T-cell (primary cell): ENCODE measurements around the gene TMOD2. TPM values are rescaled to one million over a fixed set of nuclear protein-coding genes. Genes with fewer than 3 reads are reported as not detected.

Experiments used
- ATAC-seq, 4 experiments: fragments of 200-7000 bp in 3 of 4; fragments of 150-1000 bp in 1 of 4; cut with Tn5 transposase; replicated peaks in 1 of 4; 1 replicate in 3 of 4; 2 replicates in 1 of 4; pipeline ENCODE4 v1.10.0; 2021; ENCODE audit warnings: moderate library complexity in 3 of 4, mild to moderate bottlenecking in 2 of 4, moderate number of reproducible peaks in 1 of 4
- CTCF ChIA-PET, 2 donors: fragments of 300-600 bp; sonication (Branson Sonifier 250); formaldehyde crosslinking; loops; one replicate each; lab custom pipeline; 2022; ENCODE audit warnings: antibody characterized with exemption in 2 of 2; lab: Charles Lee
- POLR2A ChIA-PET, 2 donors: fragments of 300-600 bp; sonication (Branson Sonifier 250); formaldehyde crosslinking; loops; one replicate each; lab custom pipeline; 2022; ENCODE audit warnings: antibody characterized with exemption in 2 of 2; lab: Charles Lee
- DNase-seq, 35 experiments: peaks; one replicate each; pipeline versions ENCODE4 v3.0.0 to v3.0.0-alpha.2; 2013 to 2023
- H3K27ac ChIP-seq: one replicate; pipeline ENCODE4 v1.5.1; 2013; ENCODE audit warnings: low read length
- H3K27me3 ChIP-seq, 2 experiments: replicated peaks in 1 of 2; 1 replicate in 1 of 2; 2 replicates in 1 of 2; pipeline versions ENCODE4 v1.6.1 to v1.7.0; 2013; ENCODE audit warnings: low read length in 1 of 2, mixed read lengths in 1 of 2; ENCODE audit not compliant: control insufficient read depth in 2 of 2, insufficient read depth in 2 of 2; ENCODE audit errors: extremely low read depth in 1 of 2
- H3K36me3 ChIP-seq, 2 donors: 1 replicate in 1 of 2; 2 replicates in 1 of 2; pipeline versions ENCODE4 v1.6.1 to v1.7.0; 2013; ENCODE audit warnings: low read length in 1 of 2; ENCODE audit not compliant: control insufficient read depth in 2 of 2, insufficient read depth in 1 of 2; ENCODE audit errors: extremely low read depth in 1 of 2
- H3K4me1 ChIP-seq, 2 experiments: 1 replicate in 1 of 2; 2 replicates in 1 of 2; pipeline versions ENCODE4 v1.6.1 to v1.7.0; 2013; ENCODE audit warnings: low read length in 2 of 2, mixed read lengths in 1 of 2; ENCODE audit not compliant: insufficient read depth in 2 of 2, control insufficient read depth in 1 of 2; ENCODE audit errors: extremely low read depth in 1 of 2
- H3K4me3 ChIP-seq, 2 donors: 1 replicate in 1 of 2; 2 replicates in 1 of 2; pipeline versions ENCODE4 v1.5.1 to v1.7.0; 2013; ENCODE audit warnings: mild to moderate bottlenecking in 2 of 2, low read length in 1 of 2, moderate library complexity in 1 of 2; ENCODE audit not compliant: control insufficient read depth in 1 of 2; ENCODE audit errors: extremely low read depth in 1 of 2
- H3K9me3 ChIP-seq: 2 replicates; pipeline ENCODE4 v1.7.0; 2013
- H3K27ac Mint-ChIP-seq, 2 donors: one replicate each; pipeline ENCODE4 v1.8.0; 2020 to 2021; ENCODE audit warnings: mild to moderate bottlenecking in 2 of 2, mixed read lengths in 2 of 2
- H3K27me3 Mint-ChIP-seq, 2 donors: one replicate each; pipeline ENCODE4 v1.8.0; 2021 to 2022; ENCODE audit warnings: mixed read lengths in 2 of 2
- H3K36me3 Mint-ChIP-seq: one replicate; pipeline ENCODE4 v1.8.0; 2021; ENCODE audit warnings: mixed read lengths
- H3K4me1 Mint-ChIP-seq, 3 donors: one replicate each; pipeline ENCODE4 v1.8.0; 2020 to 2022; ENCODE audit warnings: mixed read lengths in 3 of 3, mild to moderate bottlenecking in 1 of 3
- H3K4me3 Mint-ChIP-seq, 3 donors: one replicate each; pipeline ENCODE4 v1.8.0; 2020 to 2022; ENCODE audit warnings: mild to moderate bottlenecking in 3 of 3, mixed read lengths in 3 of 3, moderate library complexity in 3 of 3
- H3K9me3 Mint-ChIP-seq, 3 donors: one replicate each; pipeline ENCODE4 v1.8.0; 2020 to 2022; ENCODE audit warnings: mixed read lengths in 3 of 3
- WGBS: methylation state at CpG from one replicate; pipeline ENCODE4 v1.1.5; 2013; ENCODE audit warnings: missing lambda C conversion rate; ENCODE audit not compliant: insufficient coverage; 5-methylcytosine and 5-hydroxymethylcytosine counted together
- total RNA-seq, 35 experiments: library from RNA in 6 of 35; stranded (reverse) in 6 of 35; fragments of 120-200 nt in 1 of 35; gene quantifications; one replicate each; pipeline versions ENCODE4 v1.2.1 to v1.2.4 and lab custom pipeline; 2013 to 2026

The TMOD2 gene
- total RNA-seq, 5 donors from 2014 or later (not counting 1 experiment from before 2014, with no cell fraction given), result 10.9 to 17.2 (median 16.8) TPM

DNA sequence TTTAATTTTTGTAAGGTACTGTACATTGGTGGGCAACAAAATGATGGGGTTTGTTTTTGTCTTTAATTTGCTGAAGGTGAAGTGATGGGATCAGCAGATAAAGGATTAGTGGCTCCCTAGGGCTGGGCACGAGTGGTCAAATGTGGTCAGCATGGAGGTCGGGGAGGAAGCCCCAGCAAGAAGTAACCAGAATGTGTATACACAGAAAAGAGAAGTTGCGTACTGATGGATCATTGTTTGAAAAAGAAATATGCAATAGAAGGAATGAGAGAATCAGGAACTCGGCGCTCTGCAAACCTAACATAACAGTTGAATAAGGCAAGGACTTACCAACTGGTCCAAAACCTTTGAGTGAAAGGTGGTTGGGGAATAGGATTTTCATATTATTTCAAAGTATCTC lies 1.5 kb downstream of the TMOD2 start:
- Histone ChIP-seq H3K36me3 (no peaks in the 10 kb centered on the region), H3K27me3 (peaks cover 0 to 3% of the 10 kb centered on the region in 2 experiments), H3K4me3 (no peak overlapping the region), H3K4me1 (peaks cover 14% of the 10 kb centered on the region in 2 experiments), H3K9me3 (no peaks in the 10 kb centered on the region), H3K27ac (no peak overlapping the region)
- Mint-ChIP-seq H3K4me3 (peak overlapping the region; percentile 83 to 86 (median 84)), H3K27ac (no peak overlapping the region), H3K9me3 (no peaks in the 10 kb centered on the region), H3K36me3 (peaks cover 10% of the 10 kb centered on the region), H3K27me3 (peaks cover 0 to 4% of the 10 kb centered on the region in 2 donors), H3K4me1 (peaks cover 40 to 53% (median 44%) of the 10 kb centered on the region in 3 donors)
- ChIA-PET POLR2A (interaction anchor here in 1 of 2 donors (0.8 kb wide), 1 partner anchor 15 kb away, joined by 5 read pairs; no protein-coding TSS in a partner anchor), CTCF (interaction anchor here in 1 of 2 donors (1.0 kb wide), 1 partner anchor 15 kb away, joined by 3 read pairs; no protein-coding TSS in a partner anchor)
- DNase-seq (no peak), ATAC-seq (no peak)
- WGBS, result 80% methylated on average over 5 of the region's 5 CpGs

DNA sequence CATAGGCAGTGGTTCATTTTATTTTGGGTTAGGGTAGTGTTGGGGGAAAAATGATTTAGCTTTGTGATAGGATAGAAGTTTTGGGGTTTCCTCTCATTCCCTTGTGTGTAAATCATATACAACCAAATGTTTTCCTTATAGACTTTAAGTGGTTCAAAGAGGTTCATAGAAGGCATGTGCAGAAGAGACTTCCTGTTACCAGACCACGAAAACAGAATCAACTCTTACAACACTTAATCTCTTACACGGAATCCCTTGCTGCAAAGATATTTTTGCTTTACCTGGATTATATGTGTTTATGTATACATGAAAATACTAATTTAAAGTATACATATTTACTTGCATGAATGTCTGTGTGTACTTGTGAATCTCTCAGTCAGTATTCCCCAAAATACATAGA lies 2.9 kb downstream of the TMOD2 start:
- peaks cover 10% of the 10 kb centered on the region for H3K36me3 Mint-ChIP-seq
- DNase-seq (no peak), ATAC-seq (no peak)
- POLR2A ChIA-PET, result no interaction called here
- no peaks in the 10 kb centered on the region for H3K9me3 Mint-ChIP-seq
- no CpG with 5 or more reads among the region's 2 CpGs for WGBS
- no peak overlapping the region for H3K27ac Mint-ChIP-seq
- peaks cover 40 to 53% (median 44%) of the 10 kb centered on the region in 3 donors for H3K4me1 Mint-ChIP-seq
- Histone ChIP-seq H3K27me3 (peaks cover 0 to 3% of the 10 kb centered on the region in 2 experiments), H3K36me3 (no peaks in the 10 kb centered on the region), H3K9me3 (no peaks in the 10 kb centered on the region), H3K4me3 (no peak overlapping the region), H3K4me1 (peaks cover 14% of the 10 kb centered on the region in 2 experiments), H3K27ac (no peak overlapping the region)
- H3K4me3 Mint-ChIP-seq, result peak overlapping the region in 1 of 3 donors; percentile 7
- CTCF ChIA-PET, result interaction anchor here in 1 of 2 donors (1.5 kb wide), 1 partner anchor 104 kb away, joined by 4 read pairs; no protein-coding TSS in a partner anchor
- H3K27me3 Mint-ChIP-seq, result peaks cover 0 to 4% of the 10 kb centered on the region in 2 donors

DNA sequence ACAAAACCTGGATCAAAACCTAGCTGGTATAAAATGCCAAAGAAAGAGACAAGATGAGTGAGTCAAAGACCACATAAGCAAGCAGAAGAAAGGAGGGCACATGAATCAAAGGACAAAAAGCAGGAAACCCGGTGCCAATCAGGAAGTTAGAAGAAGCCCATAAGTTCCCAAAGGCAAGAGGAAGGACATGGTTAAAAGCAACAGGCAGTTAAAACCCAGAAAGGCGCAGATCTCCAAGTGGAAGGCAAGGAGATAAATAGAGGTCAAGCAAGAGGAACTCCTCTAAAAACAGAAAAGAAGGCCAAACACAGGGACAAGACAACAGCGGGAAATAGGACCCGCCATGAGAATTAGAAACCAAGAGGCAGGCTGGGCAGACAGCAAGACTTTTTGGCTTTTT lies 4.4 kb downstream of the TMOD2 start:
- Mint-ChIP-seq H3K4me3 (no peak overlapping the region), H3K9me3 (no peaks in the 10 kb centered on the region), H3K27ac (no peak overlapping the region), H3K27me3 (peaks cover 0 to 4% of the 10 kb centered on the region in 2 donors), H3K4me1 (peaks cover 35 to 47% (median 39%) of the 10 kb centered on the region in 3 donors), H3K36me3 (peaks cover 10% of the 10 kb centered on the region)
- POLR2A ChIA-PET, result interaction anchor here in 1 of 2 donors (1.3 kb wide), 1 partner anchor 12 kb away, joined by 3 read pairs; no protein-coding TSS in a partner anchor
- Histone ChIP-seq H3K9me3 (no peaks in the 10 kb centered on the region), H3K4me1 (peaks cover 12 to 14% of the 10 kb centered on the region in 2 experiments), H3K36me3 (no peaks in the 10 kb centered on the region), H3K27ac (no peak overlapping the region), H3K4me3 (no peak overlapping the region), H3K27me3 (peaks cover 0 to 3% of the 10 kb centered on the region in 2 experiments)
- 63% methylated on average over 1 of the region's 4 CpGs for WGBS
- DNase-seq, result no peak
- no peak for ATAC-seq
- CTCF ChIA-PET, result interaction anchor here (0.6 to 2.3 kb wide), 3 partner anchors 21 to 106 kb away, joined by 3 to 9 read pairs (median 4); no protein-coding TSS in a partner anchor

DNA sequence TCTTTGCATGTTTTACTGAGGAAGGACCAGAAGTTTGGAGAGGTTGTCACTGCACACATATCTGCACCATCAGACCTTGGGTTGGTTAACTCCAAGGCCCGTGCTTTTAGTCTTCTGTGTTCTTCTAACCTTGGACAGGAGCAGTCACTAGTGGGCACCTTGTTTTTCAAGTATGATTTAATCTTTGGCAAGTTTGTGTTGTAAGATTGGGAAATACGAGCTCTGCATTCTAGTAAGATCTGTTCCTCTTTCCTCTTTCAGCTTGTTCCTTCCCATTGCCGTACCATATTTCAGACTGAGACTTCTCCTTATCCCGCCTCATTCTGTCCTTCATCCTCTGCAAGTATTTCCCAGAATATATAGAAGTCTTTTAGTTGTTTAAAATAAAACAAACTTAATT lies 5.1 kb downstream of the TMOD2 start:
- no peak overlapping the region for H3K27ac ChIP-seq
- DNase-seq (no peak), ATAC-seq (no peak)
- peaks cover 10% of the 10 kb centered on the region for H3K36me3 Mint-ChIP-seq
- peaks cover 30 to 41% (median 35%) of the 10 kb centered on the region in 3 donors for H3K4me1 Mint-ChIP-seq
- H3K4me3 Mint-ChIP-seq, result no peak overlapping the region
- H3K27me3 Mint-ChIP-seq, result peaks cover 0 to 4% of the 10 kb centered on the region in 2 donors
- no peak overlapping the region for H3K4me3 ChIP-seq
- no peaks in the 10 kb centered on the region for H3K36me3 ChIP-seq
- no peak overlapping the region for H3K27ac Mint-ChIP-seq
- no peaks in the 10 kb centered on the region for H3K9me3 ChIP-seq
- H3K27me3 ChIP-seq, result no peaks in the 10 kb centered on the region
- H3K9me3 Mint-ChIP-seq, result no peaks in the 10 kb centered on the region
- H3K4me1 ChIP-seq, result peaks cover 8 to 14% of the 10 kb centered on the region in 2 experiments
- ChIA-PET POLR2A (interaction anchor here in 1 of 2 donors (1.3 kb wide), 1 partner anchor 11 kb away, joined by 3 read pairs; no protein-coding TSS in a partner anchor), CTCF (interaction anchor here in 1 of 2 donors (1.0 to 2.3 kb wide), 4 partner anchors 11 to 106 kb away, joined by 3 to 9 read pairs (median 4); no protein-coding TSS in a partner anchor)
- WGBS, result no CpG with 5 or more reads among the region's 4 CpGs

DNA sequence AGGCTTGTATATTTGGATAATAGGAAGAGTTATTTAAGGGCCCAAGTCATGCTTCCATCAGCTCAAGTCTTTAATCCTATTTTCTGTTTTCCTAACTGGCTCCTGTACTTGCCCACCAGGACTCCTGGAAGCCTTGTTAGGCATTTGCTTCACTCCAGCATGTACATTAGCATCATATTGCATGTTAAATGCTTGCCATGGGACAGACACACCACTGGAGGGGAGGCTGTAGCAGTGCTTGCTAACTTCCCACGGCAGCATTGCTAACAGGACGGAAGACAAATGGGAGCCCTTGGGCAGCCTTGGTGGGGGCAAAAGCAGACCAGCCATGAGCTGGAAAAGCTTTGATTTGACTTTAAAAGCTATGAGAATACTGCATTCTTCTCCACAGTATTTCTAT lies 6.1 kb downstream of the TMOD2 start:
- WGBS, result no CpG with 5 or more reads among the region's 2 CpGs
- Histone ChIP-seq H3K4me1 (peaks cover 1 to 8% of the 10 kb centered on the region in 2 experiments), H3K36me3 (no peaks in the 10 kb centered on the region), H3K9me3 (no peaks in the 10 kb centered on the region), H3K27me3 (no peaks in the 10 kb centered on the region), H3K27ac (no peak overlapping the region), H3K4me3 (no peak overlapping the region)
- Mint-ChIP-seq H3K27ac (no peak overlapping the region), H3K36me3 (peaks cover 10% of the 10 kb centered on the region), H3K27me3 (peaks cover 0 to 4% of the 10 kb centered on the region in 2 donors), H3K9me3 (no peaks in the 10 kb centered on the region), H3K4me3 (no peak overlapping the region), H3K4me1 (peaks cover 26 to 36% (median 29%) of the 10 kb centered on the region in 3 donors)
- ChIA-PET CTCF (interaction anchor here in 1 of 2 donors (0.9 to 2.3 kb wide), 4 partner anchors 10 to 108 kb away, joined by 3 to 9 read pairs (median 4); no protein-coding TSS in a partner anchor), POLR2A (no interaction called here)
- ATAC-seq, result no peak
- no peak for DNase-seq

DNA sequence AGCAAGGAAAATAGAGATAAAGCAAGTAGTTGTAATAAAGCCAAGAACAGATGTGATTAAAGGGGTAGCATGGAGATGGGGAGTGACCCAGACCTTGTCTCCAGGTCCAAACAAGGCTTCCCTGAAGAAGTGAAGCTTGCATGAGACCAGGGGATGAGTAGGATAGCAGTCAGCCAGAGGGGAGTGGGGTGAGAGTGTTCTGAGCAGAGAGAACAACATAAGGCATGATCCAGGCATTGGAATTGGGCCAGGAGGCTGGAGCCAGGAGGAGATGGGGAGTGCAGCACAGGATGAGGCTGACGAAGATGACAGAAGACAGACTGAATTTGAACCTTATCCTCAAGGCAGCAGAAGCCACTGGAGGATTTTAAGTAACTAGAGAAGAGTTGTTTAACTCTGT lies 7.2 kb downstream of the TMOD2 start:
- Mint-ChIP-seq H3K9me3 (no peaks in the 10 kb centered on the region), H3K27me3 (no peaks in the 10 kb centered on the region), H3K4me3 (no peak overlapping the region), H3K27ac (no peak overlapping the region), H3K4me1 (peaks cover 15 to 24% (median 18%) of the 10 kb centered on the region in 3 donors), H3K36me3 (peaks cover 10% of the 10 kb centered on the region)
- Histone ChIP-seq H3K4me1 (peaks cover 0 to 5% of the 10 kb centered on the region in 2 experiments), H3K36me3 (no peaks in the 10 kb centered on the region), H3K27me3 (no peaks in the 10 kb centered on the region), H3K27ac (no peak overlapping the region), H3K9me3 (no peaks in the 10 kb centered on the region), H3K4me3 (no peak overlapping the region)
- DNase-seq, result no peak
- ChIA-PET POLR2A (interaction anchor here in 1 of 2 donors (0.9 kb wide), 1 partner anchor 98 kb away, joined by 3 read pairs; no protein-coding TSS in a partner anchor), CTCF (no interaction called here)
- WGBS, result 63% methylated on average over 1 of the region's 1 CpG
- no peak for ATAC-seq
